ENCODE measurements around the gene DTX1.

DNA sequence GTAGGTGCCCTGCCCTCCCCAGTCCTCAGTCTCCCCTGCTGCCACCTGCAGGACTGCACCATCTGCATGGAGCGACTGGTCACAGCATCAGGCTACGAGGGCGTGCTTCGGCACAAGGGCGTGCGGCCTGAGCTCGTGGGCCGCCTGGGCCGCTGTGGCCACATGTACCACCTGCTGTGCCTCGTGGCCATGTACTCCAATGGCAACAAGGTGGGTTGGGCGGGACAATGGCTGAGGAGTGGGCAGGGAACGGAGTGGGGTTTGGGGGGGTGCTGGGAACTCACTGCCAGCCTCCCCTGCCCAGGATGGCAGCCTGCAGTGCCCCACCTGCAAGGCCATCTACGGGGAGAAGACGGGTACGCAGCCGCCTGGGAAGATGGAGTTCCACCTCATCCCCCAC lies 38.2 kb downstream of the DTX1 start:
- TF ChIP-seq, protein P1, sequence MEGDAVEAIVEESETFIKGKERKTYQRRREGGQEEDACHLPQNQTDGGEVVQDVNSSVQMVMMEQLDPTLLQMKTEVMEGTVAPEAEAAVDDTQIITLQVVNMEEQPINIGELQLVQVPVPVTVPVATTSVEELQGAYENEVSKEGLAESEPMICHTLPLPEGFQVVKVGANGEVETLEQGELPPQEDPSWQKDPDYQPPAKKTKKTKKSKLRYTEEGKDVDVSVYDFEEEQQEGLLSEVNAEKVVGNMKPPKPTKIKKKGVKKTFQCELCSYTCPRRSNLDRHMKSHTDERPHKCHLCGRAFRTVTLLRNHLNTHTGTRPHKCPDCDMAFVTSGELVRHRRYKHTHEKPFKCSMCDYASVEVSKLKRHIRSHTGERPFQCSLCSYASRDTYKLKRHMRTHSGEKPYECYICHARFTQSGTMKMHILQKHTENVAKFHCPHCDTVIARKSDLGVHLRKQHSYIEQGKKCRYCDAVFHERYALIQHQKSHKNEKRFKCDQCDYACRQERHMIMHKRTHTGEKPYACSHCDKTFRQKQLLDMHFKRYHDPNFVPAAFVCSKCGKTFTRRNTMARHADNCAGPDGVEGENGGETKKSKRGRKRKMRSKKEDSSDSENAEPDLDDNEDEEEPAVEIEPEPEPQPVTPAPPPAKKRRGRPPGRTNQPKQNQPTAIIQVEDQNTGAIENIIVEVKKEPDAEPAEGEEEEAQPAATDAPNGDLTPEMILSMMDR (IDR thresholded peaks at IDR 0.05 in 4 of 5, conservative IDR thresholded peaks at IDR 0.05 in 1 of 5) = no peak
- no peak for TF ChIP-seq POLR2A (IDR thresholded peaks at IDR 0.05)
